UCSD-AML1 (cell line): ENCODE measurements around the gene RPS6KB1.
A peak's percentile ranks its signal among the peaks of the same experiment; 100 is the strongest.
"Not testable (repeated sequence)": the region's sequence is repeated elsewhere in the genome, so short reads cannot be mapped to it uniquely, and the experiment has no call there.

Experiments
- DNase-seq: peaks from one replicate; lab custom pipeline; 2025; ENCODE audit not compliant: unreplicated experiment; lab: John Stamatoyannopoulos, UW

Gene RPS6KB1

GRCh38 chr17:59940697-59941096, 47.8 kb downstream of the RPS6KB1 start:
- DNase-seq = not testable (repeated sequence)

GRCh38 chr17:59941131-59941530, 48.2 kb downstream of the RPS6KB1 start:
- DNase-seq = no peak

- not testable (repeated sequence) for DNase-seq
These were observed 53.5 kb downstream of the RPS6KB1 start for GRCh38 chr17:59946433-59946832.

GRCh38 chr17:59947310-59947709, 54.4 kb downstream of the RPS6KB1 start:
- not testable (repeated sequence) for DNase-seq

GRCh38 chr17:59950049-59950448, 57.1 kb downstream of the RPS6KB1 start:
- DNase-seq = no peak

- DNase-seq = no peak
These were observed 61.9 kb downstream of the RPS6KB1 start for GRCh38 chr17:59954856-59955255.

GRCh38 chr17:59959574-59959973, 66.7 kb downstream of the RPS6KB1 start:
- DNase-seq = not testable (repeated sequence)

GRCh38 chr17:59962739-59963318, 69.9 kb downstream of the RPS6KB1 start:
- DNase-seq = no peak

GRCh38 chr17:59963738-59964481, 71.0 kb downstream of the RPS6KB1 start:
- peak; percentile 70 for DNase-seq

- peak; percentile 90 for DNase-seq
These were observed 71.8 kb downstream of the RPS6KB1 start, which contains the start of gene RNFT1 for GRCh38 chr17:59964482-59965328. TSS of gene RNFT1 (minus strand) at chr17:59964740. CDS start at chr17:59964663, 77 bp downstream.

GRCh38 chr17:59971771-59972170, 78.8 kb downstream of the RPS6KB1 start:
- DNase-seq = not testable (repeated sequence)

- DNase-seq = no peak
These were observed 79.9 kb downstream of the RPS6KB1 start for GRCh38 chr17:59972778-59973177.

- DNase-seq = not testable (repeated sequence)
These were observed 80.6 kb downstream of the RPS6KB1 start for GRCh38 chr17:59973483-59973882.

- DNase-seq = not testable (repeated sequence)
These were observed 82.2 kb downstream of the RPS6KB1 start for GRCh38 chr17:59975166-59975565.

GRCh38 chr17:59996608-59997007, 103.7 kb downstream of the RPS6KB1 start:
- DNase-seq = not testable (repeated sequence)
